MM.1S (cell line): Measurements from ENCODE around the gene KRT32.

Experiments
- CTCF ChIP-seq: fragments of 300-600 bp; sonication (generic); IDR thresholded peaks from 2 replicates; pipeline ENCODE4 v1.5.1; 2016; ENCODE audit warnings: antibody characterized with exemption, low read length, mixed read lengths
- EZH2phosphoT487 ChIP-seq: fragments of 300-600 bp; sonication (generic); IDR thresholded peaks from 2 replicates; pipeline ENCODE4 v1.6.1; 2018; ENCODE audit warnings: antibody characterized with exemption, low read length

- TF ChIP-seq CTCF (no peak), EZH2phosphoT487 (no peak)
Observed at GRCh38 chr17:41494524-41494923, 27.3 kb upstream of the KRT32 start.
